ENCODE data around the gene NHLRC1.

The NHLRC1 gene
- 0.17 to 0.77 (median 0.52) reads per million in 3 donors for total RNA-seq

GRCh38 chr6:18122128-18123093, at the start of gene NHLRC1:
Gene NHLRC1, minus strand, starts transcription at chr6:18122677. Its CDS starts 71 bp downstream, at chr6:18122606.
- DNase-seq = peak; percentile 32 to 51 (median 38)
- H3K4me3 ChIP-seq (ENCODE audit: insufficient read depth, low read depth, low read length, poor library complexity, severe bottlenecking) = peak within 1 kb of the TSS; percentile 56
- H3K9me3 ChIP-seq (ENCODE audit: control insufficient read depth, low read length) = no peaks in the 10 kb centered on the region
- H3K4me1 ChIP-seq (ENCODE audit: control insufficient read depth, insufficient read depth, low read length, poor library complexity, severe bottlenecking) = peaks cover 3% of the 10 kb centered on the region
- H3K27ac ChIP-seq (ENCODE audit: insufficient read depth, low read length, poor library complexity, severe bottlenecking) = no peak within 1 kb of the TSS
- H3K36me3 ChIP-seq (ENCODE audit: control insufficient read depth, insufficient read depth, low read length) = no peaks in the 10 kb centered on the region
- no peaks in the 10 kb centered on the region for H3K27me3 ChIP-seq (replicated peaks; ENCODE audit: control insufficient read depth, insufficient read depth, low read length, poor library complexity, severe bottlenecking)

GRCh38 chr6:18171871-18172270, 49.4 kb upstream of the NHLRC1 start:
- H3K36me3 ChIP-seq (ENCODE audit: control insufficient read depth, insufficient read depth, low read length) = peaks cover 16% of the 10 kb centered on the region
- H3K9me3 ChIP-seq (ENCODE audit: control insufficient read depth, low read length) = no peaks in the 10 kb centered on the region
- no peak for DNase-seq
- no peaks in the 10 kb centered on the region for H3K27me3 ChIP-seq (replicated peaks; ENCODE audit: control insufficient read depth, insufficient read depth, low read length, poor library complexity, severe bottlenecking)
- no peak overlapping the region for H3K4me3 ChIP-seq (ENCODE audit: insufficient read depth, low read depth, low read length, poor library complexity, severe bottlenecking)
- H3K27ac ChIP-seq (ENCODE audit: insufficient read depth, low read length, poor library complexity, severe bottlenecking) = no peak overlapping the region
- no peaks in the 10 kb centered on the region for H3K4me1 ChIP-seq (ENCODE audit: control insufficient read depth, insufficient read depth, low read length, poor library complexity, severe bottlenecking)

- Histone ChIP-seq H3K36me3 (ENCODE audit: control insufficient read depth, insufficient read depth, low read length) (peaks cover 27% of the 10 kb centered on the region), H3K27me3 (replicated peaks; ENCODE audit: control insufficient read depth, insufficient read depth, low read length, poor library complexity, severe bottlenecking) (no peaks in the 10 kb centered on the region), H3K4me3 (ENCODE audit: insufficient read depth, low read depth, low read length, poor library complexity, severe bottlenecking) (no peak overlapping the region), H3K9me3 (ENCODE audit: control insufficient read depth, low read length) (no peaks in the 10 kb centered on the region), H3K27ac (ENCODE audit: insufficient read depth, low read length, poor library complexity, severe bottlenecking) (no peak overlapping the region), H3K4me1 (ENCODE audit: control insufficient read depth, insufficient read depth, low read length, poor library complexity, severe bottlenecking) (no peaks in the 10 kb centered on the region)
- DNase-seq = no peak
Observed at GRCh38 chr6:18168264-18168663, 45.8 kb upstream of the NHLRC1 start.

- no peak for DNase-seq
- Histone ChIP-seq H3K9me3 (ENCODE audit: control insufficient read depth, low read length) (no peaks in the 10 kb centered on the region), H3K36me3 (ENCODE audit: control insufficient read depth, insufficient read depth, low read length) (peaks cover 25% of the 10 kb centered on the region), H3K27me3 (replicated peaks; ENCODE audit: control insufficient read depth, insufficient read depth, low read length, poor library complexity, severe bottlenecking) (no peaks in the 10 kb centered on the region), H3K4me3 (ENCODE audit: insufficient read depth, low read depth, low read length, poor library complexity, severe bottlenecking) (no peak overlapping the region), H3K4me1 (ENCODE audit: control insufficient read depth, insufficient read depth, low read length, poor library complexity, severe bottlenecking) (no peaks in the 10 kb centered on the region), H3K27ac (ENCODE audit: insufficient read depth, low read length, poor library complexity, severe bottlenecking) (no peak overlapping the region)
Observed at GRCh38 chr6:18166312-18167036, 44.0 kb upstream of the NHLRC1 start.

- no peak overlapping the region for H3K27ac ChIP-seq (ENCODE audit: insufficient read depth, low read length, poor library complexity, severe bottlenecking)
- H3K36me3 ChIP-seq (ENCODE audit: control insufficient read depth, insufficient read depth, low read length) = peaks cover 31% of the 10 kb centered on the region
- no peak for DNase-seq
Observed at GRCh38 chr6:18165751-18166150, 43.3 kb upstream of the NHLRC1 start.

GRCh38 chr6:18162401-18162800, 39.9 kb upstream of the NHLRC1 start:
- no peak overlapping the region for H3K4me3 ChIP-seq (ENCODE audit: insufficient read depth, low read depth, low read length, poor library complexity, severe bottlenecking)
- no peaks in the 10 kb centered on the region for H3K9me3 ChIP-seq (ENCODE audit: control insufficient read depth, low read length)
- H3K36me3 ChIP-seq (ENCODE audit: control insufficient read depth, insufficient read depth, low read length) = peaks cover 26% of the 10 kb centered on the region
- no peak for DNase-seq
- no peak overlapping the region for H3K27ac ChIP-seq (ENCODE audit: insufficient read depth, low read length, poor library complexity, severe bottlenecking)
- no peaks in the 10 kb centered on the region for H3K27me3 ChIP-seq (replicated peaks; ENCODE audit: control insufficient read depth, insufficient read depth, low read length, poor library complexity, severe bottlenecking)
- H3K4me1 ChIP-seq (ENCODE audit: control insufficient read depth, insufficient read depth, low read length, poor library complexity, severe bottlenecking) = no peaks in the 10 kb centered on the region

More at GRCh38 chr6:18165751-18166150, 43.3 kb upstream of the NHLRC1 start:
- Histone ChIP-seq H3K9me3 (ENCODE audit: control insufficient read depth, low read length) (no peaks in the 10 kb centered on the region), H3K4me3 (ENCODE audit: insufficient read depth, low read depth, low read length, poor library complexity, severe bottlenecking) (no peak overlapping the region), H3K27me3 (replicated peaks; ENCODE audit: control insufficient read depth, insufficient read depth, low read length, poor library complexity, severe bottlenecking) (no peaks in the 10 kb centered on the region), H3K4me1 (ENCODE audit: control insufficient read depth, insufficient read depth, low read length, poor library complexity, severe bottlenecking) (no peaks in the 10 kb centered on the region)

GRCh38 chr6:18161431-18161830, 39.0 kb upstream of the NHLRC1 start:
- H3K27ac ChIP-seq (ENCODE audit: insufficient read depth, low read length, poor library complexity, severe bottlenecking) = no peak overlapping the region
- no peaks in the 10 kb centered on the region for H3K27me3 ChIP-seq (replicated peaks; ENCODE audit: control insufficient read depth, insufficient read depth, low read length, poor library complexity, severe bottlenecking)
- no peak for DNase-seq
- peaks cover 21% of the 10 kb centered on the region for H3K36me3 ChIP-seq (ENCODE audit: control insufficient read depth, insufficient read depth, low read length)
- H3K9me3 ChIP-seq (ENCODE audit: control insufficient read depth, low read length) = no peaks in the 10 kb centered on the region
- no peak overlapping the region for H3K4me3 ChIP-seq (ENCODE audit: insufficient read depth, low read depth, low read length, poor library complexity, severe bottlenecking)
- H3K4me1 ChIP-seq (ENCODE audit: control insufficient read depth, insufficient read depth, low read length, poor library complexity, severe bottlenecking) = no peaks in the 10 kb centered on the region

GRCh38 chr6:18160911-18161310, 38.4 kb upstream of the NHLRC1 start:
- no peak overlapping the region for H3K4me3 ChIP-seq (ENCODE audit: insufficient read depth, low read depth, low read length, poor library complexity, severe bottlenecking)
- peaks cover 4% of the 10 kb centered on the region for H3K4me1 ChIP-seq (ENCODE audit: control insufficient read depth, insufficient read depth, low read length, poor library complexity, severe bottlenecking)
- no peaks in the 10 kb centered on the region for H3K9me3 ChIP-seq (ENCODE audit: control insufficient read depth, low read length)
- peaks cover 18% of the 10 kb centered on the region for H3K36me3 ChIP-seq (ENCODE audit: control insufficient read depth, insufficient read depth, low read length)
- no peak for DNase-seq
- H3K27me3 ChIP-seq (replicated peaks; ENCODE audit: control insufficient read depth, insufficient read depth, low read length, poor library complexity, severe bottlenecking) = no peaks in the 10 kb centered on the region
- H3K27ac ChIP-seq (ENCODE audit: insufficient read depth, low read length, poor library complexity, severe bottlenecking) = no peak overlapping the region

GRCh38 chr6:18155864-18156421, 33.5 kb upstream of the NHLRC1 start:
- H3K36me3 ChIP-seq (ENCODE audit: control insufficient read depth, insufficient read depth, low read length) = peaks cover 2% of the 10 kb centered on the region
- H3K9me3 ChIP-seq (ENCODE audit: control insufficient read depth, low read length) = no peaks in the 10 kb centered on the region
- DNase-seq = peak in 2 of 3 donors; percentile 15 to 40
- peak overlapping the region; percentile 84 for H3K27ac ChIP-seq (ENCODE audit: insufficient read depth, low read length, poor library complexity, severe bottlenecking)
- H3K27me3 ChIP-seq (replicated peaks; ENCODE audit: control insufficient read depth, insufficient read depth, low read length, poor library complexity, severe bottlenecking) = no peaks in the 10 kb centered on the region
- peaks cover 4% of the 10 kb centered on the region for H3K4me1 ChIP-seq (ENCODE audit: control insufficient read depth, insufficient read depth, low read length, poor library complexity, severe bottlenecking)
- peak overlapping the region; percentile 95 for H3K4me3 ChIP-seq (ENCODE audit: insufficient read depth, low read depth, low read length, poor library complexity, severe bottlenecking)

All from effector memory CD4-positive, alpha-beta T cell (primary cell).